Measurements from ENCODE around the gene TXNL4A.

TXNL4A gene

GRCh38 chr18:79927607-79928562, 60.5 kb downstream of the TXNL4A start:
- Histone ChIP-seq H2AFZ (ENCODE audit: low read depth, low read length) (no peak overlapping the region), H3K27me3 (ENCODE audit: insufficient read depth, low read length) (no peaks in the 10 kb centered on the region), H3K4me1 (ENCODE audit: insufficient read depth, low read length) (no peaks in the 10 kb centered on the region), H3K9me3 (ENCODE audit: low read length) (peaks cover 41% of the 10 kb centered on the region), H3K36me3 (ENCODE audit: insufficient read depth, low read length) (peaks cover 33% of the 10 kb centered on the region), H3K4me3 (ENCODE audit: low read length) (no peak overlapping the region)

GRCh38 chr18:79926715-79927606, 61.4 kb downstream of the TXNL4A start:
- peaks cover 33% of the 10 kb centered on the region for H3K36me3 ChIP-seq (ENCODE audit: insufficient read depth, low read length)
- no peaks in the 10 kb centered on the region for H3K27me3 ChIP-seq (ENCODE audit: insufficient read depth, low read length)
- no peak overlapping the region for H3K4me3 ChIP-seq (ENCODE audit: low read length)
- no peaks in the 10 kb centered on the region for H3K4me1 ChIP-seq (ENCODE audit: insufficient read depth, low read length)
- H2AFZ ChIP-seq (ENCODE audit: low read depth, low read length): no peak overlapping the region
- H3K9me3 ChIP-seq (ENCODE audit: low read length): peaks cover 44% of the 10 kb centered on the region

- Histone ChIP-seq H3K4me3 (ENCODE audit: low read length) (no peak overlapping the region), H3K4me1 (ENCODE audit: insufficient read depth, low read length) (no peaks in the 10 kb centered on the region), H3K27me3 (ENCODE audit: insufficient read depth, low read length) (no peaks in the 10 kb centered on the region), H3K36me3 (ENCODE audit: insufficient read depth, low read length) (peaks cover 33% of the 10 kb centered on the region), H2AFZ (ENCODE audit: low read depth, low read length) (no peak overlapping the region), H3K9me3 (ENCODE audit: low read length) (peaks cover 41% of the 10 kb centered on the region)
Measured at GRCh38 chr18:79926306-79926705, 62.1 kb downstream of the TXNL4A start.

GRCh38 chr18:79924814-79925731, 63.3 kb downstream of the TXNL4A start:
- Histone ChIP-seq H3K4me1 (ENCODE audit: insufficient read depth, low read length) (no peaks in the 10 kb centered on the region), H3K36me3 (ENCODE audit: insufficient read depth, low read length) (peaks cover 33% of the 10 kb centered on the region), H3K9me3 (ENCODE audit: low read length) (peaks cover 41% of the 10 kb centered on the region), H3K4me3 (ENCODE audit: low read length) (no peak overlapping the region), H3K27me3 (ENCODE audit: insufficient read depth, low read length) (no peaks in the 10 kb centered on the region), H2AFZ (ENCODE audit: low read depth, low read length) (no peak overlapping the region)

GRCh38 chr18:79923896-79924585, 64.3 kb downstream of the TXNL4A start:
- Histone ChIP-seq H3K36me3 (ENCODE audit: insufficient read depth, low read length) (peaks cover 32% of the 10 kb centered on the region), H3K4me3 (ENCODE audit: low read length) (no peak overlapping the region)

GRCh38 chr18:79922971-79923411, 65.4 kb downstream of the TXNL4A start:
- no peak overlapping the region for H2AFZ ChIP-seq (ENCODE audit: low read depth, low read length)
- peaks cover 37% of the 10 kb centered on the region for H3K9me3 ChIP-seq (ENCODE audit: low read length)
- peaks cover 32% of the 10 kb centered on the region for H3K36me3 ChIP-seq (ENCODE audit: insufficient read depth, low read length)
- H3K4me3 ChIP-seq (ENCODE audit: low read length): no peak overlapping the region
- no peaks in the 10 kb centered on the region for H3K4me1 ChIP-seq (ENCODE audit: insufficient read depth, low read length)
- H3K27me3 ChIP-seq (ENCODE audit: insufficient read depth, low read length): no peaks in the 10 kb centered on the region

More at GRCh38 chr18:79923896-79924585, 64.3 kb downstream of the TXNL4A start:
- H2AFZ ChIP-seq (ENCODE audit: low read depth, low read length): no peak overlapping the region
- H3K9me3 ChIP-seq (ENCODE audit: low read length): peaks cover 37% of the 10 kb centered on the region
- no peaks in the 10 kb centered on the region for H3K4me1 ChIP-seq (ENCODE audit: insufficient read depth, low read length)
- H3K27me3 ChIP-seq (ENCODE audit: insufficient read depth, low read length): no peaks in the 10 kb centered on the region

GRCh38 chr18:79921984-79922965, 66.1 kb downstream of the TXNL4A start:
- Histone ChIP-seq H3K36me3 (ENCODE audit: insufficient read depth, low read length) (peaks cover 40% of the 10 kb centered on the region), H3K9me3 (ENCODE audit: low read length) (peaks cover 39% of the 10 kb centered on the region), H3K4me1 (ENCODE audit: insufficient read depth, low read length) (no peaks in the 10 kb centered on the region), H3K27me3 (ENCODE audit: insufficient read depth, low read length) (no peaks in the 10 kb centered on the region), H3K4me3 (ENCODE audit: low read length) (no peak overlapping the region), H2AFZ (ENCODE audit: low read depth, low read length) (no peak overlapping the region)

All from neuron (in vitro differentiated cells).